ENCODE results near the gene THUMPD1.
"Not testable (repeated sequence)": the region's sequence is repeated elsewhere in the genome, so short reads cannot be mapped to it uniquely, and the experiment has no call there.

DNA sequence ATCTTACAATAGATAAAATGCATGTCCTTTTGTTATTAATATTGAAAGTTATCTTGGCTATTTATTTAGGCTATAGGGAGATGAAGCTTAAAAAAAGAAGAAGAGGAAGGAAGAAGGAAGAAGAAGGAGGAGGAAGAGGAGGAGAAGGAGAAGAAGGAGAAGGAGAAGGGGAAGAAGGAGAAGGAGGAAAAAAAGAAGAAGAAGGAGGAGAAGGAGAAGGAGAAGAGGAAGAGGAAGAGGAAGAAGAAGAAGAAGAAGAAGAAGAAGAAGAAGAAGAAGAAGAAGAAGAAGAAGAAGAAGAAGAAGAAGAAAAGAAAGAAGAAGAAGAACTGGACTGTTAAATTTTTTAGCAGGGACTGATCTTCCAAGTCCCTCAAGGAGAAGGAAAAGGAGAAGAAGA is 23.9 kb downstream of the THUMPD1 start:
- not testable (repeated sequence) for TF ChIP-seq CTCF, POLR2A (IDR thresholded peaks at IDR 0.05)
